ENCODE data around the gene LRP5. TPM values are rescaled to one million over a fixed set of nuclear protein-coding genes. Genes with fewer than 3 reads are reported as not detected.
A peak's percentile ranks its signal among the peaks of the same experiment; 100 is the strongest.

LRP5 gene
- total RNA-seq, 2 donors from 2014 or later: 81.0 to 110 TPM

GRCh38 chr11:68313574-68314202, 1.3 kb downstream of the LRP5 start:
- DNase-seq: no peak
- peaks cover 21% of the 10 kb centered on the region for H3K4me1 ChIP-seq

GRCh38 chr11:68314203-68315170, 2.1 kb downstream of the LRP5 start:
- H3K4me3 ChIP-seq: peak overlapping the region; percentile 67
- H3K4me1 ChIP-seq: peaks cover 21% of the 10 kb centered on the region
- intact Hi-C loops (cut with DNase I): loop anchor here (10.0 kb wide), 1 partner anchor 70 kb away; no protein-coding TSS in a partner anchor
- TF ChIP-seq CTCF (IDR thresholded peaks at IDR 0.05): no peak
- peak overlapping the region; percentile 71 for H3K27ac ChIP-seq
- DNase-seq: no peak
- H3K36me3 ChIP-seq: no peaks in the 10 kb centered on the region
- H3K27me3 ChIP-seq: no peaks in the 10 kb centered on the region
- no peaks in the 10 kb centered on the region for H3K9me3 ChIP-seq
- H3K9ac ChIP-seq (ENCODE audit: low read depth in 2 of 2, low read length in 2 of 2): peak overlapping the region; percentile 95 to 96

More at GRCh38 chr11:68313574-68314202, 1.3 kb downstream of the LRP5 start:
- H3K9ac ChIP-seq (ENCODE audit: low read depth in 2 of 2, low read length in 2 of 2): peak overlapping the region; percentile 95 to 96
- H3K4me3 ChIP-seq: peak overlapping the region; percentile 67
- peak overlapping the region; percentile 71 for H3K27ac ChIP-seq
- no peaks in the 10 kb centered on the region for H3K9me3 ChIP-seq
- no peaks in the 10 kb centered on the region for H3K36me3 ChIP-seq
- no peak for TF ChIP-seq CTCF (IDR thresholded peaks at IDR 0.05)
- H3K27me3 ChIP-seq: no peaks in the 10 kb centered on the region
- intact Hi-C loops (cut with DNase I): loop anchor here (10.0 kb wide), 1 partner anchor 71 kb away; no protein-coding TSS in a partner anchor

- Histone ChIP-seq H3K27ac (peak overlapping the region; percentile 71), H3K36me3 (no peaks in the 10 kb centered on the region), H3K27me3 (no peaks in the 10 kb centered on the region), H3K9me3 (no peaks in the 10 kb centered on the region), H3K4me1 (peaks cover 21% of the 10 kb centered on the region), H3K4me3 (peak overlapping the region; percentile 67), H3K9ac (ENCODE audit: low read depth in 2 of 2, low read length in 2 of 2) (peak overlapping the region; percentile 53 to 96)
- DNase-seq: peak; percentile 82
- intact Hi-C loops (cut with DNase I): loop anchor here (10.0 kb wide), 1 partner anchor 69 kb away; no protein-coding TSS in a partner anchor
- TF ChIP-seq CTCF (IDR thresholded peaks at IDR 0.05): no peak
Observed at GRCh38 chr11:68315171-68315920, 3.0 kb downstream of the LRP5 start.

GRCh38 chr11:68317147-68317785, 4.9 kb downstream of the LRP5 start:
- Histone ChIP-seq H3K9ac (ENCODE audit: low read depth in 2 of 2, low read length in 2 of 2) (peak overlapping the region; percentile 32 to 43), H3K36me3 (no peaks in the 10 kb centered on the region), H3K9me3 (no peaks in the 10 kb centered on the region), H3K27me3 (no peaks in the 10 kb centered on the region), H3K4me3 (no peak overlapping the region), H3K27ac (no peak overlapping the region), H3K4me1 (peaks cover 21% of the 10 kb centered on the region)
- intact Hi-C loops (cut with DNase I): loop anchor here (10.0 kb wide), 1 partner anchor 68 kb away; no protein-coding TSS in a partner anchor
- no peak for TF ChIP-seq CTCF (IDR thresholded peaks at IDR 0.05)
- DNase-seq: no peak

Data from colonic mucosa (tissue), 4 donors.